ENCODE measurements around the gene DPEP1.
"Not testable (repeated sequence)": the region's sequence is repeated elsewhere in the genome, so short reads cannot be mapped to it uniquely, and the experiment has no call there.

DPEP1 gene

GRCh38 chr16:89656435-89657121, 43.1 kb downstream of the DPEP1 start:
- no peak for DNase-seq

- DNase-seq: peak; percentile 72
Observed at GRCh38 chr16:89657442-89658220, 44.2 kb downstream of the DPEP1 start, which contains the start of the genes CHMP1A and SPATA33. Gene CHMP1A (minus strand): TSS chr16:89657708. CDS start chr16:89657588, 120 bp downstream. Gene SPATA33 (plus strand): TSS chr16:89657836. CDS start chr16:89657912, 76 bp downstream.

GRCh38 chr16:89658221-89658879, 44.9 kb downstream of the DPEP1 start:
- DNase-seq: peak; percentile 60

- DNase-seq: no peak
Observed at GRCh38 chr16:89660146-89660545, 46.7 kb downstream of the DPEP1 start.

- no peak for DNase-seq
Observed at GRCh38 chr16:89661215-89661614, 47.8 kb downstream of the DPEP1 start.

- not testable (repeated sequence) for DNase-seq
Observed at GRCh38 chr16:89664238-89664637, 50.8 kb downstream of the DPEP1 start.

GRCh38 chr16:89667000-89667399, 53.6 kb downstream of the DPEP1 start:
- peak; percentile 2 for DNase-seq

- DNase-seq: no peak
Observed at GRCh38 chr16:89667633-89668032, 54.2 kb downstream of the DPEP1 start.

GRCh38 chr16:89668790-89669158, 55.3 kb downstream of the DPEP1 start:
- DNase-seq: no peak

GRCh38 chr16:89669755-89670154, 56.3 kb downstream of the DPEP1 start:
- DNase-seq: no peak

- no peak for DNase-seq
Observed at GRCh38 chr16:89670496-89671431, 57.3 kb downstream of the DPEP1 start.

- not testable (repeated sequence) for DNase-seq
Observed at GRCh38 chr16:89671565-89671964, 58.1 kb downstream of the DPEP1 start.

- no peak for DNase-seq
Observed at GRCh38 chr16:89672177-89672941, 58.9 kb downstream of the DPEP1 start.

- no peak for DNase-seq
Observed at GRCh38 chr16:89678258-89678657, 64.8 kb downstream of the DPEP1 start.

GRCh38 chr16:89685916-89686315, 72.5 kb downstream of the DPEP1 start:
- DNase-seq: no peak

- DNase-seq: peak; percentile 49
Observed at GRCh38 chr16:89686520-89687091, 73.2 kb downstream of the DPEP1 start, which contains the start of gene CDK10. Gene CDK10 (plus strand): TSS chr16:89686689. CDS start chr16:89686711, 22 bp downstream.

GRCh38 chr16:89687092-89687940, 73.9 kb downstream of the DPEP1 start:
- peak; percentile 82 for DNase-seq
